HG02678 (cell line): Measurements from ENCODE around the gene TPSB2.
"Not testable (repeated sequence)": the region's sequence is repeated elsewhere in the genome, so short reads cannot be mapped to it uniquely, and the experiment has no call there.

ENCODE experiments used
- ATAC-seq: cut with Tn5 transposase; IDR thresholded peaks from one replicate; pipeline ENCODE4 v1.9.1; 2021; ENCODE audit warnings: mild to moderate bottlenecking, moderate library complexity; ENCODE audit not compliant: unreplicated experiment

TPSB2 gene

GRCh38 chr16:1230084-1230470, at the start of gene TPSB2:
Gene TPSB2 (minus strand): TSS chr16:1230184. CDS start chr16:1229951, 233 bp downstream.
- not testable (repeated sequence) for ATAC-seq

- no peak for ATAC-seq
These were observed 49.3 kb upstream of the TPSB2 start for GRCh38 chr16:1279081-1279944.

GRCh38 chr16:1278477-1278876, 48.5 kb upstream of the TPSB2 start:
- ATAC-seq = no peak

- no peak for ATAC-seq
These were observed 47.8 kb upstream of the TPSB2 start for GRCh38 chr16:1277617-1278282.

- ATAC-seq = no peak
These were observed 47.2 kb upstream of the TPSB2 start for GRCh38 chr16:1277151-1277598.

- no peak for ATAC-seq
These were observed 46.5 kb upstream of the TPSB2 start for GRCh38 chr16:1276580-1276878.

GRCh38 chr16:1275791-1276579, 46.0 kb upstream of the TPSB2 start:
- ATAC-seq = no peak

GRCh38 chr16:1274767-1275166, 44.8 kb upstream of the TPSB2 start:
- ATAC-seq = no peak

- ATAC-seq = no peak
These were observed 43.8 kb upstream of the TPSB2 start for GRCh38 chr16:1273816-1274215.

- ATAC-seq = no peak
These were observed 42.6 kb upstream of the TPSB2 start for GRCh38 chr16:1272453-1273198.

GRCh38 chr16:1271724-1272413, 41.9 kb upstream of the TPSB2 start:
- not testable (repeated sequence) for ATAC-seq

- no peak for ATAC-seq
These were observed 41.4 kb upstream of the TPSB2 start for GRCh38 chr16:1271380-1271723.

GRCh38 chr16:1269418-1269817, 39.4 kb upstream of the TPSB2 start:
- ATAC-seq = not testable (repeated sequence)

- ATAC-seq = no peak
These were observed 35.8 kb upstream of the TPSB2 start for GRCh38 chr16:1265826-1266225.

- ATAC-seq = no peak
These were observed 35.2 kb upstream of the TPSB2 start for GRCh38 chr16:1265090-1265630.

- no peak for ATAC-seq
These were observed 34.5 kb upstream of the TPSB2 start for GRCh38 chr16:1264345-1265089.

GRCh38 chr16:1263591-1264344, 33.8 kb upstream of the TPSB2 start:
- ATAC-seq = no peak

GRCh38 chr16:1262846-1263221, 32.9 kb upstream of the TPSB2 start:
- no peak for ATAC-seq
